Measurements from ENCODE around the gene SLC6A4.
A peak's percentile ranks its signal among the peaks of the same experiment; 100 is the strongest.
"Not testable (repeated sequence)": the region's sequence is repeated elsewhere in the genome, so short reads cannot be mapped to it uniquely, and the experiment has no call there.

The SLC6A4 gene

GRCh38 chr17:30238387-30239088 is 3.0 kb upstream of the SLC6A4 start:
- peak; percentile 68 for DNase-seq (ENCODE audit: low read depth, low spot score)

GRCh38 chr17:30238003-30238344 is 2.5 kb upstream of the SLC6A4 start:
- no peak for DNase-seq (ENCODE audit: low read depth, low spot score)

GRCh38 chr17:30237296-30238002 is 2.0 kb upstream of the SLC6A4 start:
- DNase-seq (ENCODE audit: low read depth, low spot score): peak; percentile 32

- DNase-seq (ENCODE audit: low read depth, low spot score): peak; percentile 84
Measured at GRCh38 chr17:30236766-30237165, 1.3 kb upstream of the SLC6A4 start.

GRCh38 chr17:30236297-30236624 is 764 bp upstream of the SLC6A4 start:
- DNase-seq (ENCODE audit: low read depth, low spot score): peak; percentile 23

- peak; percentile 18 for DNase-seq (ENCODE audit: low read depth, low spot score)
Measured at GRCh38 chr17:30234964-30235363, 533 bp downstream of the SLC6A4 start.

GRCh38 chr17:30234296-30234695 is 1.2 kb downstream of the SLC6A4 start:
- no peak for DNase-seq (ENCODE audit: low read depth, low spot score)

- DNase-seq (ENCODE audit: low read depth, low spot score): no peak
Measured at GRCh38 chr17:30232824-30233427, 2.6 kb downstream of the SLC6A4 start.

GRCh38 chr17:30232015-30232823 is 3.3 kb downstream of the SLC6A4 start:
- no peak for DNase-seq (ENCODE audit: low read depth, low spot score)

GRCh38 chr17:30230596-30231125 is 4.8 kb downstream of the SLC6A4 start:
- no peak for DNase-seq (ENCODE audit: low read depth, low spot score)

- not testable (repeated sequence) for DNase-seq (ENCODE audit: low read depth, low spot score)
Measured at GRCh38 chr17:30230009-30230408, 5.5 kb downstream of the SLC6A4 start.

- DNase-seq (ENCODE audit: low read depth, low spot score): no peak
Measured at GRCh38 chr17:30229012-30229411, 6.5 kb downstream of the SLC6A4 start.

- DNase-seq (ENCODE audit: low read depth, low spot score): no peak
Measured at GRCh38 chr17:30228011-30228410, 7.5 kb downstream of the SLC6A4 start.

- DNase-seq (ENCODE audit: low read depth, low spot score): peak; percentile 47
Measured at GRCh38 chr17:30226878-30227277, 8.6 kb downstream of the SLC6A4 start.

GRCh38 chr17:30225919-30226553 is 9.5 kb downstream of the SLC6A4 start:
- peak; percentile 46 for DNase-seq (ENCODE audit: low read depth, low spot score)

- no peak for DNase-seq (ENCODE audit: low read depth, low spot score)
Measured at GRCh38 chr17:30225112-30225511, 10.4 kb downstream of the SLC6A4 start.

- DNase-seq (ENCODE audit: low read depth, low spot score): peak; percentile 60
Measured at GRCh38 chr17:30224419-30224960, 11.0 kb downstream of the SLC6A4 start.

- DNase-seq (ENCODE audit: low read depth, low spot score): no peak
Measured at GRCh38 chr17:30222721-30223175, 12.7 kb downstream of the SLC6A4 start.

- DNase-seq (ENCODE audit: low read depth, low spot score): no peak
Measured at GRCh38 chr17:30222251-30222650, 13.2 kb downstream of the SLC6A4 start.

GRCh38 chr17:30221346-30221745 is 14.2 kb downstream of the SLC6A4 start:
- DNase-seq (ENCODE audit: low read depth, low spot score): no peak

GRCh38 chr17:30220414-30220813 is 15.1 kb downstream of the SLC6A4 start:
- no peak for DNase-seq (ENCODE audit: low read depth, low spot score)
